NCI-H146 (cell line): Measurements from ENCODE around the gene SPINT3.
"Not testable (repeated sequence)": the region's sequence is repeated elsewhere in the genome, so short reads cannot be mapped to it uniquely, and the experiment has no call there.

Source experiments
- DNase-seq: peaks from one replicate; lab custom pipeline; 2025; lab: John Stamatoyannopoulos, UW

The SPINT3 gene

DNA sequence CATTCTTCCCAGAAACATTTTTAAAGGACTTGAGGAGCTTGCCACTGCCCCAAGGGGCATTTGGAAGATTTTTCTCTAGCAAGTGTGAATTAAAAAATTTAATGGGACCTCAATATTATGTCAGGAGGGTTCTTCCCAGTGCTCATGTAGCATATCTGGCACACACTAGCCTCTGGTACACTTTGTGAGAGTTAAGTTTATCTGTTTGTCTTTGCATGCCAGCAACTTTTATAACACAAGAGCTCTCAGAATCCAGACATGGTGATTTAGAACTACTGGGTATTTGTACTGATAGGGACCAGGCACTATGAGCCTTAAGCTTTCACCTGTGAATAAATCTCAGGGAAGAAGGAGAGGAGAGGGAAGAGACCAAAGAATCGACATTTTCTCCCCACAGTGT, 12.9 kb downstream of the SPINT3 start:
- DNase-seq = no peak

DNA sequence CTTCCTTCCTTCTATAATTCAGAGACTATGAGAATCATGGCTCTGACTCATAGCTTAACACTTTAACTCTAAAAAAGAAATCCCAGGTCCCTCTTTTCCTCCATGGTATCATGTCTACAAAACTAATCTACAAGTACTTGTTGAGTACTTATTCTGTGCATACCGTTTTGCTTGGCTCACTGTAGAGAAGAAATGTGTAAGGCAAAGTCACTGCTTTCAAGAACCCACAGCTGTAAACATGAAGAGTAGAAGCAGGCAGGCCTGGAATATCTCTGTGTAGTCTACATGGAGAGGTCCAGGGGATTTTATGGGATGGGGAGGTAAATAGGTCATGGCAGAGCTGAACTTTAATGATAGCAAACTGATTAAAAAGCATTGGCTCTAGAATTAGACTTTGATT, 13.8 kb downstream of the SPINT3 start:
- DNase-seq = no peak

GRCh38 chr20:45500022-45500421, 15.4 kb downstream of the SPINT3 start:
- no peak for DNase-seq

GRCh38 chr20:45497971-45498494, 17.4 kb downstream of the SPINT3 start:
- no peak for DNase-seq

- DNase-seq = no peak
Measured at GRCh38 chr20:45496166-45496565, 19.3 kb downstream of the SPINT3 start.

DNA sequence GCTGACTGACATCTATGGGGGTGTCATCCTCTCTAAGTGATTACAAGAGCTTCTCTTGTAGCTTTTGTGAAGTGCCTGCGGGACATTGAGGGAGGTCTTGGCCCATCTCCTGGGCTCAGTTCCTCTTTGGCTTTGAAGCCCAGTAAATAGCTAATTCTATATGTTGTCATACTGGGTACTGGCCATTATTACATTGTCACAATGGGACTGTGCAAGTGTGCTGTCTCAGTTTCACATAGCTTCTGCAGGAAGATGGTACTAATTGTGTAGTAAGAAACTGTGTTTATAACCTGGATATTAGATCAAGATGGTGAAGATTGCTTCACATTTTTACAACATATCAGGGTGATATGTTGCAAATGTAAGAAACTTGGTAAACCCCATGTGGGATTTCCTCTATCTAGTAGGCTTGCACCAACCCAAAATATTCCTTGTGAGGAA, 19.9 kb downstream of the SPINT3 start:
- no peak for DNase-seq

GRCh38 chr20:45489083-45489531, 26.3 kb downstream of the SPINT3 start:
- DNase-seq = no peak

GRCh38 chr20:45487231-45487635, 28.2 kb downstream of the SPINT3 start:
- peak; percentile 64 for DNase-seq

DNA sequence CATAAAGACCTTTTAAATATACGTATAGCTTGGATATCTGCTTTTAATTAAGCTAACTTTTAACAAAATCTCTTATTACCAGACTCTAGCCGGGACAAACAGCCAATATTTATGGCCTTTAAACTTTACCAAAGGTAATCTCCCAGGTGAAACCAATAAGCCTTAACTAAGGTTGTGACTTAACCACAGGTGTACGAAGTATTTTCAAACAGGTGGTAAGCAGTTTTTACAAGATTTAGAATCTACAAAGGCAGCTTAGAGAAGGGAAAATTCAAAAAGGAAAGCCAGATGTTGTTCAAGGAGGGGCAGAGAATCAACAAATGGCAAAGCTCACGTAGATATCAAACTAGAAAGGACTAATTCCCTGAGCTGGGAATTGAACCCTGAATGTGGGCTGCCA, 30.0 kb downstream of the SPINT3 start:
- no peak for DNase-seq

DNA sequence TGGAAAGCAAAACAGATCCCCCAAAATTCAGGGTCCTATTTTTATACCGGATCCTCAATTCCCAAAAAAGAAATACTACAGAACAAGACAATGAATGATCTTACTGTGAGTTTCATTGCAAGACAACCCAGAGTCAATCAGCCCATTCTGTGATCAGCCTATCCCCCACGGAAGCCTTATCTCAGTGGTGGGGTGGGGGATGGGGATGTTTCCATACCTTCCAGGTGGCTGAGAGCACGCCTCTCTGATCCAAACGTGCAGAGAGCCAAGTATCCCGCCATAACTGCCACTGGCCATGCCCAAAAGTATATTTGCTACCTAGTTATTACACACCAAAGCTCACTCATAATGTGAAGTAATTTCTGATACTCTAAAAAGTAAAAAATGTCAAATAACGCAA, 30.7 kb downstream of the SPINT3 start:
- no peak for DNase-seq

DNA sequence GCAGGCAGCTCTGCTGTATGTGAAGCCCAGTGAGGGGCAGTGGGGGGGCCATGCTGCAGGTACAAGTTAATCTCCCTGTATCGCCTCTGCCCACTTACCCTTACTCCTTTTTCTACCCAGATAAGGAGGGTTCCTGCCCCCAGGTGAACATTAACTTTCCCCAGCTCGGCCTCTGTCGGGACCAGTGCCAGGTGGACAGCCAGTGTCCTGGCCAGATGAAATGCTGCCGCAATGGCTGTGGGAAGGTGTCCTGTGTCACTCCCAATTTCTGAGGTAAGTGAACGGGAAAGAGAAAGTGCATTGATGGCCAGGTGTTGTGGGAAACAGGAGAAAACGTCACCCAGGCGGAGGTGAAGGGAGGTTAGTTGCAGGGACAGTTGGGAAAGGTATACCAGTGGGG, 35.6 kb downstream of the SPINT3 start:
- no peak for DNase-seq

- DNase-seq = not testable (repeated sequence)
Measured at GRCh38 chr20:45477530-45478148, 37.8 kb downstream of the SPINT3 start.

- DNase-seq = not testable (repeated sequence)
Measured at GRCh38 chr20:45472286-45472685, 43.1 kb downstream of the SPINT3 start.

GRCh38 chr20:45470937-45471336, 44.5 kb downstream of the SPINT3 start:
- peak; percentile 49 for DNase-seq

DNA sequence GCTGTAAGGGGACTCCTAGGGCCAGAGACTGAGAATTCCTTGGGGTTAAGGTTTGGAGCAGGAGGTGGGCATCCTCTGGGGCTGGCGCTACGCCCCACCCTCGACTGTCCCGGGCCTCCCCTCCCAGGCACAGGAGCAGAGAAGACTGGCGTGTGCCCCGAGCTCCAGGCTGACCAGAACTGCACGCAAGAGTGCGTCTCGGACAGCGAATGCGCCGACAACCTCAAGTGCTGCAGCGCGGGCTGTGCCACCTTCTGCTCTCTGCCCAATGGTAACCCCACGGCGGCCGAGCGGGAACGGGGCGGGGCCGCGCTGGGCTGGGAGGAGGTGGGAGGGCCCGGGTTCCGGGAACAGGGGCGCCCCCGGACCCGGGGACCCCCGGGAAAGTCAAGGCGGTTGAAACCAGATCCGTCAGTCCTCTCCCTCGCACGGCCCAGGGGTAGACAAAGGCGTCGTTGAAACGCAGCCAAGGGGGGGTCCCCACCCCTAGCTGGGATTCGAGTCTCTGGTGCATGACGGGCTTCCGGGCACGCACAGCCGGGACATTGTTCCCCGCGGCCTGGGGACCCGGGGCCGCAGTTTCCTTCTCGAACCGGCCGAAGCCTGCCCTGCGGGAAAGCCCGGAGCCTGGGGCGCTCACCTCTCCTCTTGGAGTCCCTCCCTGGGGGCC, 45.0 kb downstream of the SPINT3 start:
- peak; percentile 78 for DNase-seq

- DNase-seq = peak; percentile 75
Measured at GRCh38 chr20:45469336-45470261, 45.8 kb downstream of the SPINT3 start, which contains the start of gene WFDC2. Gene WFDC2, plus strand, starts transcription at chr20:45469753. Its CDS starts 29 bp downstream, at chr20:45469782.

DNA sequence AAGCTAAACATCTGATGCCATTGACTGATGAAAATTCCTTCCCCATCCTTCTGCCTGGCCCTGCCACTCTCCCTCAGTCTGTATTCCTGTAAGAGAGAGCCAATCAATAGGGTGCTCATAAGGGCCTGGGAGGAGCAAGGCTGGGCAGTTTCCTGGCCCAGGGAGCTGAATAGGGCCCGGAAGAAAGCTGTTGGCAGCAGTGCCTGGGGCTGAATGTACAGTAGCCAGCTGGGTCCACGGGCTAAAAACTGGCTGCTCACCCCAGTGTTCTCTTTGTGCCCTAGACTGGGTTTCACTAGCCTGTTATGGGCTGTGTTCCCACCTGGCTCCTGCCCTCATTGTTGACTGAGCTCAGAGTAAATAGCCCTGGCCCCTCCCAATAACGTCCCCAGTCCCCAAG, 47.6 kb downstream of the SPINT3 start:
- DNase-seq = peak; percentile 94

- DNase-seq = no peak
Measured at GRCh38 chr20:45467172-45467571, 48.2 kb downstream of the SPINT3 start.

GRCh38 chr20:45465491-45466266, 49.7 kb downstream of the SPINT3 start:
- DNase-seq = no peak

- DNase-seq = no peak
Measured at GRCh38 chr20:45463709-45464108, 51.7 kb downstream of the SPINT3 start.

- no peak for DNase-seq
Measured at GRCh38 chr20:45462711-45463509, 52.5 kb downstream of the SPINT3 start.
